Calu3 (cell line): ENCODE measurements around the gene FOSL1. TPM values are rescaled to one million over a fixed set of nuclear protein-coding genes. Genes with fewer than 3 reads are reported as not detected.

ENCODE experiments used
- BruUV-seq: library from RNA; stranded (reverse); fragments of 400-500 nt; replicated peaks from 2 replicates; lab custom pipeline; 2021; lab: Mats Ljungman, UMichigan
- CTCF ChIA-PET: fragments of 300-600 bp; sonication (Branson Sonifier 250); formaldehyde crosslinking; loops from one replicate; lab custom pipeline; 2022; ENCODE audit warnings: antibody characterized with exemption; lab: Charles Lee
- DNase-seq: peaks from one replicate; pipeline ENCODE4 v3.0.0; 2022
- H3K27ac Mint-ChIP-seq: one replicate; pipeline ENCODE4 v1.8.0; 2022; ENCODE audit warnings: mixed read lengths; ENCODE audit not compliant: unreplicated experiment
- H3K27me3 Mint-ChIP-seq: one replicate; pipeline ENCODE4 v1.8.0; 2022; ENCODE audit warnings: mixed read lengths; ENCODE audit not compliant: unreplicated experiment
- H3K36me3 Mint-ChIP-seq: one replicate; pipeline ENCODE4 v1.8.0; 2022; ENCODE audit warnings: mild to moderate bottlenecking, moderate library complexity, mixed read lengths; ENCODE audit not compliant: insufficient read depth, unreplicated experiment
- H3K4me1 Mint-ChIP-seq: one replicate; pipeline ENCODE4 v1.8.0; 2022; ENCODE audit warnings: mild to moderate bottlenecking, low read depth, mixed read lengths; ENCODE audit not compliant: unreplicated experiment
- H3K4me3 Mint-ChIP-seq: one replicate; pipeline ENCODE4 v1.8.0; 2022; ENCODE audit warnings: mild to moderate bottlenecking, low read depth, moderate library complexity, mixed read lengths; ENCODE audit not compliant: unreplicated experiment
- H3K9me3 Mint-ChIP-seq: one replicate; pipeline ENCODE4 v1.8.0; 2022; ENCODE audit warnings: low read depth, mixed read lengths; ENCODE audit not compliant: unreplicated experiment
- intact Hi-C: fragments of 100-400 bp; cut with micrococcal nuclease; formaldehyde crosslinking; loops from one replicate; pipeline ENCODE4 v1.10.0; 2022; ENCODE audit not compliant: unreplicated experiment
- total RNA-seq: library from RNA; stranded (reverse); gene quantifications from 2 replicates; pipeline ENCODE4 v1.2.3, GENCODE V29; 2022
- TF ChIP-seq, protein P1 (sequence below): fragments of 200-600 bp; IDR thresholded peaks from one replicate; pipeline ENCODE4 v1.8.0; 2022; ENCODE audit warnings: antibody characterized with exemption; ENCODE audit not compliant: unreplicated experiment

FOSL1 gene
- total RNA-seq, 1 experiment from 2014 or later = 76.1 TPM

DNA sequence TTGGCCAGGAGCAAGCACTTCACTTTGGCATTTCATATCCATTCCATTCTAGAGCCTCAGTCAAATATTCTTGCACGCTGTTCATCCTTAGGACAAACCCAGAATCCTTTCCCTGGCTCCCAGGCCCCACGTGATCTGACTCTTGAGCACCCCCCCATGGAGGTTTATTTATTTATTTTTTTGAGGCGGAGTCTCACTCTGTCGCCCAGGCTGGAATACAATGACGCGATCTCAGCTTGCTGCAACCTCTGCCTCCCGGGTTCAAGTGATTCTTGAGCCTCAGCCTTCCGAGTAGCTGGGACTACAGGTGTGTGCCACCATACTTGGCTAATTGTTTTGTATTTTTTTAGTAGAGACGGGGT is 32.4 kb upstream of the FOSL1 start:
- BruUV-seq = no TSS peak
- Mint-ChIP-seq H3K9me3 (no peaks in the 10 kb centered on the region), H3K4me1 (no peaks in the 10 kb centered on the region), H3K4me3 (no peak overlapping the region), H3K27me3 (peaks cover 8% of the 10 kb centered on the region), H3K36me3 (peaks cover 13% of the 10 kb centered on the region), H3K27ac (no peak overlapping the region)
- intact Hi-C loops = no loop called here
- TF ChIP-seq, protein P1, sequence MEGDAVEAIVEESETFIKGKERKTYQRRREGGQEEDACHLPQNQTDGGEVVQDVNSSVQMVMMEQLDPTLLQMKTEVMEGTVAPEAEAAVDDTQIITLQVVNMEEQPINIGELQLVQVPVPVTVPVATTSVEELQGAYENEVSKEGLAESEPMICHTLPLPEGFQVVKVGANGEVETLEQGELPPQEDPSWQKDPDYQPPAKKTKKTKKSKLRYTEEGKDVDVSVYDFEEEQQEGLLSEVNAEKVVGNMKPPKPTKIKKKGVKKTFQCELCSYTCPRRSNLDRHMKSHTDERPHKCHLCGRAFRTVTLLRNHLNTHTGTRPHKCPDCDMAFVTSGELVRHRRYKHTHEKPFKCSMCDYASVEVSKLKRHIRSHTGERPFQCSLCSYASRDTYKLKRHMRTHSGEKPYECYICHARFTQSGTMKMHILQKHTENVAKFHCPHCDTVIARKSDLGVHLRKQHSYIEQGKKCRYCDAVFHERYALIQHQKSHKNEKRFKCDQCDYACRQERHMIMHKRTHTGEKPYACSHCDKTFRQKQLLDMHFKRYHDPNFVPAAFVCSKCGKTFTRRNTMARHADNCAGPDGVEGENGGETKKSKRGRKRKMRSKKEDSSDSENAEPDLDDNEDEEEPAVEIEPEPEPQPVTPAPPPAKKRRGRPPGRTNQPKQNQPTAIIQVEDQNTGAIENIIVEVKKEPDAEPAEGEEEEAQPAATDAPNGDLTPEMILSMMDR = no peak
- CTCF ChIA-PET = interaction anchor here (1.4 to 1.9 kb wide), 3 partner anchors 42 to 48 kb away, joined by 7 to 11 read pairs (median 9); partner anchors contain the start of genes CCDC85B and FIBP
- DNase-seq = peak; percentile 31

DNA sequence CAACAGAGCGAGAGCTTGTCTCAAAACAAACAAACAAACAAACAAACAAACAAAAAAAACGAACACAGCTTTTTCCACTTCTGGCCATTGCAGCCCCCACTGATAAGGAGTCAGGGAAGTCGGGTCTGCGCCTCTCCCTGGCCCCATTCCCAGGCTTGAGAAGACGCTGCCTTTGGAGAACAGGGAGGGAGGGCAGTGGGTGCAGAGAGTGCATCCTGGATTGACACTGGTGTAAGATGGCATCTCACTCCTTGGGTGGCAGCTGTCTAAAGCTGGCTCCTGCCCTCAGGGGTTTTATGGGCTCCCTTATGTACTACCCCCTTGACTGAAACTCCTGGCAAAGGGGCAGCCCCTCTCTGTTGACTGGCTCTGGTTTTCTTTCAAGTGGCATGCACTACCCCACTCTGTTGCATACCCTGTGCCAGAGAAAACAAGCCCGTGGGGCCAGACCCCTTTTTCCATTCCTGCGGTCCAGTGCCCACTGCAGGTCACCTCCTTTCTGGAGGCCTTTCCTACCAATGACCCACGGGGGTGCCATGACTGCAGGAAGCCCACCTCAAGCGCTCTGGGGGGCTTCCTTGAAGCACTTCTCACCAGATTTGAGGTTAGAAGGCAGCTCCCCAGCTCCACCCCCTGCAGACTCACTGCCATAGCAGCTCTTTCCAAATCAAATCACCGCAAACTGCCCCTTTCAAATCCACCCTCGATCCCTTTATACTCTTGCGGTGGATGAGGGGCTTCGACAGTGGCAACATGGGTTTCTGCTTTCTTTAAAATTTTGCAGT is 31.8 kb upstream of the FOSL1 start:
- Mint-ChIP-seq H3K27me3 (peaks cover 2% of the 10 kb centered on the region), H3K4me1 (no peaks in the 10 kb centered on the region), H3K36me3 (peaks cover 18% of the 10 kb centered on the region), H3K9me3 (no peaks in the 10 kb centered on the region), H3K27ac (no peak overlapping the region), H3K4me3 (no peak overlapping the region)
- intact Hi-C loops = no loop called here
- TF ChIP-seq, protein P1 = no peak
- no peak for DNase-seq
- CTCF ChIA-PET = interaction anchor here (1.4 to 1.9 kb wide), 3 partner anchors 42 to 47 kb away, joined by 7 to 11 read pairs (median 9); partner anchors contain the start of genes CCDC85B and FIBP
- no TSS peak for BruUV-seq

DNA sequence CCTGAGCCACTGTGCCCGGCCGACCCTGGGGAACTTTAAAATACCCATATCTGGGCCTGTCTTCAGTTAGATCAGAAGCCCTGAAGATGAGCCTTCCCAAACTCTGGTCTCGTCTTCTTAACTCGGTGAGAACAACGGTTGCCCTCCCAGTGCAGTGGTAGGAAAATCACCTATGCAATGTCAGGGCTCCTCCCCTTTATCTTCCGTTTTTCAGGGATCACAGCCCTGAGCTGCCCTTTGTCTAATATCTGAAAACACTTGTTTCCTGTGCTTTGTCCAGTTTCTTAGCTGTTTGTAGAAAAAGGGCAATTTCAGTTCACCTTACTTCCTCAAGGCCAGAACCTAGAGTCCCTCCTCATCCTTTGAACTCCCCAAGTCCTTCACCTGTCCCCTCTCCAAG is 28.5 kb upstream of the FOSL1 start:
- TF ChIP-seq, protein P1 = no peak
- intact Hi-C loops = no loop called here
- no peak overlapping the region for H3K4me3 Mint-ChIP-seq
- BruUV-seq = no TSS peak
- H3K9me3 Mint-ChIP-seq = no peaks in the 10 kb centered on the region
- H3K36me3 Mint-ChIP-seq = peaks cover 28% of the 10 kb centered on the region
- H3K27me3 Mint-ChIP-seq = no peaks in the 10 kb centered on the region
- no peaks in the 10 kb centered on the region for H3K4me1 Mint-ChIP-seq
- CTCF ChIA-PET = no interaction called here
- H3K27ac Mint-ChIP-seq = no peak overlapping the region
- no peak for DNase-seq

DNA sequence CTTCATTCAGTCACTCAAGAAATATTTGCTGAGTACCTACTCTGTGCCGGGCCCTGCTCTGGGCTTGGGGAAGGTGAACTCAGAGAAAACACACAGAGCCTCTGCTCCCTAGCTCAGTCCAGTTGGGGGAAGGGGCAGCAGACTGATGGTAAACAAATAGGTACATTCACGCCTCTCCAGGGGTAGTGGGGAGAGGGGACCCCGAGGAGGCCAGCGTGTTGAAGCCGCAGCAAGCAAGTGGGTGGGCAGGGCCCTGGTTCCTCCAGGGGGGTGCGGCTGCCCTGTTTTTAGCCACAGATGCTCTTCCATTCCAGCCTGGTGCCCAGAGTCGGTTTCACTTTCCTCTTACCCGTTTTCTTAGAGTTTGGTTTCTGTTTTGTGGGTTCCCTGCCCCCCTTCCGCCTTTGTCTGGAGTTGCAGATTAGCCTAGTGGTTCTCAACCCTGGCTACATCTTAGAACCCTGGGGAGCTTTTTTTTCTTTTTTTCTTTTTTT is 27.8 kb upstream of the FOSL1 start:
- H3K27ac Mint-ChIP-seq = no peak overlapping the region
- no peaks in the 10 kb centered on the region for H3K9me3 Mint-ChIP-seq
- CTCF ChIA-PET = no interaction called here
- TF ChIP-seq, protein P1 = no peak
- no peaks in the 10 kb centered on the region for H3K27me3 Mint-ChIP-seq
- H3K4me3 Mint-ChIP-seq = no peak overlapping the region
- H3K36me3 Mint-ChIP-seq = peaks cover 30% of the 10 kb centered on the region
- no TSS peak for BruUV-seq
- intact Hi-C loops = no loop called here
- no peak for DNase-seq
- no peaks in the 10 kb centered on the region for H3K4me1 Mint-ChIP-seq
